ENCODE measurements around the gene PYGB. TPM values are rescaled to one million over a fixed set of nuclear protein-coding genes. Genes with fewer than 3 reads are reported as not detected.
A peak's percentile ranks its signal among the peaks of the same experiment; 100 is the strongest.

Gene PYGB
- total RNA-seq, 1 donor from 2014 or later, result 57.9 TPM

GRCh38 chr20:25242231-25242630, 5.7 kb upstream of the PYGB start:
- no peak overlapping the region for H3K27ac Mint-ChIP-seq (ENCODE audit: unreplicated experiment)
- no peaks in the 10 kb centered on the region for H3K9me3 Mint-ChIP-seq (ENCODE audit: unreplicated experiment)
- H3K4me3 Mint-ChIP-seq (ENCODE audit: unreplicated experiment), result no peak overlapping the region
- TF ChIP-seq, protein P1, sequence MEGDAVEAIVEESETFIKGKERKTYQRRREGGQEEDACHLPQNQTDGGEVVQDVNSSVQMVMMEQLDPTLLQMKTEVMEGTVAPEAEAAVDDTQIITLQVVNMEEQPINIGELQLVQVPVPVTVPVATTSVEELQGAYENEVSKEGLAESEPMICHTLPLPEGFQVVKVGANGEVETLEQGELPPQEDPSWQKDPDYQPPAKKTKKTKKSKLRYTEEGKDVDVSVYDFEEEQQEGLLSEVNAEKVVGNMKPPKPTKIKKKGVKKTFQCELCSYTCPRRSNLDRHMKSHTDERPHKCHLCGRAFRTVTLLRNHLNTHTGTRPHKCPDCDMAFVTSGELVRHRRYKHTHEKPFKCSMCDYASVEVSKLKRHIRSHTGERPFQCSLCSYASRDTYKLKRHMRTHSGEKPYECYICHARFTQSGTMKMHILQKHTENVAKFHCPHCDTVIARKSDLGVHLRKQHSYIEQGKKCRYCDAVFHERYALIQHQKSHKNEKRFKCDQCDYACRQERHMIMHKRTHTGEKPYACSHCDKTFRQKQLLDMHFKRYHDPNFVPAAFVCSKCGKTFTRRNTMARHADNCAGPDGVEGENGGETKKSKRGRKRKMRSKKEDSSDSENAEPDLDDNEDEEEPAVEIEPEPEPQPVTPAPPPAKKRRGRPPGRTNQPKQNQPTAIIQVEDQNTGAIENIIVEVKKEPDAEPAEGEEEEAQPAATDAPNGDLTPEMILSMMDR (IDR thresholded peaks at IDR 0.05; ENCODE audit: unreplicated experiment), result no peak
- H3K27me3 Mint-ChIP-seq (ENCODE audit: unreplicated experiment), result peaks cover 12% of the 10 kb centered on the region
- DNase-seq (ENCODE audit: low spot score), result no peak
- H3K36me3 Mint-ChIP-seq (ENCODE audit: low read depth, unreplicated experiment), result peaks cover 7% of the 10 kb centered on the region
- peaks cover 11% of the 10 kb centered on the region for H3K4me1 Mint-ChIP-seq (ENCODE audit: unreplicated experiment)

GRCh38 chr20:25243416-25243979, 4.4 kb upstream of the PYGB start:
- no peak for DNase-seq (ENCODE audit: low spot score)
- TF ChIP-seq, protein P1 (IDR thresholded peaks at IDR 0.05; ENCODE audit: unreplicated experiment), result no peak
- no peak overlapping the region for H3K27ac Mint-ChIP-seq (ENCODE audit: unreplicated experiment)
- H3K27me3 Mint-ChIP-seq (ENCODE audit: unreplicated experiment), result peaks cover 8% of the 10 kb centered on the region
- H3K4me3 Mint-ChIP-seq (ENCODE audit: unreplicated experiment), result no peak overlapping the region
- H3K9me3 Mint-ChIP-seq (ENCODE audit: unreplicated experiment), result no peaks in the 10 kb centered on the region
- H3K4me1 Mint-ChIP-seq (ENCODE audit: unreplicated experiment), result peaks cover 8% of the 10 kb centered on the region
- peaks cover 7% of the 10 kb centered on the region for H3K36me3 Mint-ChIP-seq (ENCODE audit: low read depth, unreplicated experiment)

DNA sequence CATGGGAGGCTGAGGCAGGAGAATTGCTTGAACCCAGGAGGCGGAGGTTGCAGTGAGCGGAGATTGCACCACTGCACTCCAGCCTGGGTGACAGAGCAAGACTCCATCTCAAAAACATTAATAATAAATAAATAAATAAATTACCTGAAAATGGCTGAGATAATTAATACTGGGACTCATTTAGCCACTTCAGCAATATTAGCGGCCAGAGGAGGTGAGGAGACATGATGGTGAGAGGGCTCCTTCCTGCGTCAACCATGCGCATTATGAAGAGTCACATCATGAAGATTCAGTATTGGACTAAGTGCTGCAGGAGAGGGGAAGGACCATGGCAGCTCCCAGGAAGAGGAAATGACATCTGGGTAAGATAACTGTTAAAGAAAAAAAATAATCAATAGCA, 2.9 kb upstream of the PYGB start:
- TF ChIP-seq, protein P1 (IDR thresholded peaks at IDR 0.05; ENCODE audit: unreplicated experiment), result no peak
- peaks cover 7% of the 10 kb centered on the region for H3K36me3 Mint-ChIP-seq (ENCODE audit: low read depth, unreplicated experiment)
- no peaks in the 10 kb centered on the region for H3K9me3 Mint-ChIP-seq (ENCODE audit: unreplicated experiment)
- no peak overlapping the region for H3K27ac Mint-ChIP-seq (ENCODE audit: unreplicated experiment)
- H3K4me1 Mint-ChIP-seq (ENCODE audit: unreplicated experiment), result peaks cover 16% of the 10 kb centered on the region
- no peak overlapping the region for H3K4me3 Mint-ChIP-seq (ENCODE audit: unreplicated experiment)
- H3K27me3 Mint-ChIP-seq (ENCODE audit: unreplicated experiment), result peaks cover 12% of the 10 kb centered on the region
- no peak for DNase-seq (ENCODE audit: low spot score)

DNA sequence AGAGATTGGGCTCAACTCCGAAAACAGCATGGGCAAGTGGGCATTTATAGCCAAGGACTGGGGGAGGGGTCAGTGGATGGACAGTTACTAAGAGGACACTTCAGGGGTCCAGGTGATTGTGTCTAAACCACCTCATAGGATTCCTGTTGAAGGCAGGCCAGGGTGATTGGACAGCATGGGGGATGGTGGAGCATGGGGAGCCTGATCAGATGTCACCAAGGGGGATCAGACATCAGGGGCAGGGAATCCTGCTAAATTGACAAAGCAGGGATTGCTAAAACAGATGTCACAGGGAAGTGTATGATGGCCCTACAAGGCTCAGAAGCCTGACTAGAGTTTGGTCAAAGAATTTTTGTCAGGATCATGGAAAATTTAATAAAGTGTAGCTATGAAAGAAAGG, 2.4 kb upstream of the PYGB start:
- peaks cover 12% of the 10 kb centered on the region for H3K27me3 Mint-ChIP-seq (ENCODE audit: unreplicated experiment)
- no peak overlapping the region for H3K27ac Mint-ChIP-seq (ENCODE audit: unreplicated experiment)
- no peak for DNase-seq (ENCODE audit: low spot score)
- H3K36me3 Mint-ChIP-seq (ENCODE audit: low read depth, unreplicated experiment), result peaks cover 7% of the 10 kb centered on the region
- H3K4me3 Mint-ChIP-seq (ENCODE audit: unreplicated experiment), result no peak overlapping the region
- peaks cover 16% of the 10 kb centered on the region for H3K4me1 Mint-ChIP-seq (ENCODE audit: unreplicated experiment)
- H3K9me3 Mint-ChIP-seq (ENCODE audit: unreplicated experiment), result no peaks in the 10 kb centered on the region
- TF ChIP-seq, protein P1 (IDR thresholded peaks at IDR 0.05; ENCODE audit: unreplicated experiment), result no peak

GRCh38 chr20:25246182-25246999, 1.5 kb upstream of the PYGB start:
- Mint-ChIP-seq H3K36me3 (ENCODE audit: low read depth, unreplicated experiment) (peaks cover 9% of the 10 kb centered on the region), H3K27ac (ENCODE audit: unreplicated experiment) (peak overlapping the region; percentile 5), H3K4me3 (ENCODE audit: unreplicated experiment) (peak overlapping the region; percentile 86), H3K27me3 (ENCODE audit: unreplicated experiment) (peaks cover 15% of the 10 kb centered on the region), H3K9me3 (ENCODE audit: unreplicated experiment) (no peaks in the 10 kb centered on the region), H3K4me1 (ENCODE audit: unreplicated experiment) (peaks cover 16% of the 10 kb centered on the region)
- DNase-seq (ENCODE audit: low spot score), result no peak
- TF ChIP-seq, protein P1 (IDR thresholded peaks at IDR 0.05; ENCODE audit: unreplicated experiment), result no peak
